OCI-LY1 (cell line): ENCODE data around the gene FAM124A.

Experiments
- CTCF ChIP-seq: fragments of 200-600 bp; sonication (generic), shearing (Covaris generic); IDR thresholded peaks from 2 replicates; pipeline ENCODE4 v1.5.1; 2017; ENCODE audit warnings: mild to moderate bottlenecking, antibody characterized with exemption, low read length, moderate library complexity, mixed read lengths
- EZH2 ChIP-seq: fragments of 200-600 bp; sonication (generic), shearing (Covaris generic); IDR thresholded peaks from 2 replicates; pipeline ENCODE4 v1.8.0; 2017; ENCODE audit warnings: borderline replicate concordance, mixed run types, mild to moderate bottlenecking, antibody characterized with exemption, low read length, moderate library complexity, mixed read lengths

- TF ChIP-seq CTCF (peak; percentile 16; the same call in 1 of the 2 replicates), EZH2 (no peak)
Measured at GRCh38 chr13:51222686-51223559, 725 bp downstream of the FAM124A start.
